ENCODE data around the gene MYL4. TPM values are rescaled to one million over a fixed set of nuclear protein-coding genes. Genes with fewer than 3 reads are reported as not detected.

The MYL4 gene
- total RNA-seq, 1 donor from 2014 or later = 1.1 TPM

DNA sequence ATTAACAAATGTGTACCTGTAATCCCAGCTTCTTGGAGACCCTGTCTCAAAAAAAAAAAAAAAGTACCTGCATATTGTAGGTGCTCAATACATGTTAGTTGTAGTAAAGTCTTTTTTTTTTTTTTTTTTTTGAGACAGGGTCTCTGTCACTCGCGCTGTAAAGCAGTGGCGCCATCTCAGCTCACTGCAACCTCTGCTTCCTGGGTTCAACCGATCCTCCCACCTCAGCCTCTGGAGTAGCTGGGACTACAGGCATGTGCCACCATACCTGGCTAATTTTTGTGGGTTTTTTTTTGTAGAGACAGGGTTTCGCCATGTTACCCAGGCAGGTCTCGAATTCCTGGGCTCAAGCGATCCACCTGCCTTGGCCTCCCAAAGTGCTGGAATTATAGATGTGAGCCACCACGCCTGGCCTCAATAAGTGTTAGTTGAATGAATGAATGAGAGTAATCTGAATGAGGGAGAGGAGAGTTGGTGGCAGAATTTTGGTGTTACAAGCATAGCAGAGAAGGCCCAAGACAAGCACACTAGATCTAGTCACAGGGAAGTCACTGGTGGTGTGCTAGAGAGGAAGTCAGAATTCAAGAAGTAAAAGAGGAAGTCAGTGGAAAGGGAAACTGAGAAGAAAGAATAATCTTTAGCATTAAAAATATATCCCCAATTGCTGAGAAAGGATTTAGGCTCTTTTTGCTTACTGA, 9.4 kb upstream of the MYL4 start:
- Mint-ChIP-seq H3K9me3 (peaks cover 15% of the 10 kb centered on the region), H3K27me3 (ENCODE audit: low read depth) (no peaks in the 10 kb centered on the region), H3K27ac (no peak overlapping the region), H3K4me1 (peaks cover 1% of the 10 kb centered on the region), H3K36me3 (no peaks in the 10 kb centered on the region), H3K4me3 (no peak overlapping the region)
- DNase-seq (ENCODE audit: low spot score in 2 of 2, unreplicated experiment in 2 of 2) = no peak
- TF ChIP-seq, protein P1, sequence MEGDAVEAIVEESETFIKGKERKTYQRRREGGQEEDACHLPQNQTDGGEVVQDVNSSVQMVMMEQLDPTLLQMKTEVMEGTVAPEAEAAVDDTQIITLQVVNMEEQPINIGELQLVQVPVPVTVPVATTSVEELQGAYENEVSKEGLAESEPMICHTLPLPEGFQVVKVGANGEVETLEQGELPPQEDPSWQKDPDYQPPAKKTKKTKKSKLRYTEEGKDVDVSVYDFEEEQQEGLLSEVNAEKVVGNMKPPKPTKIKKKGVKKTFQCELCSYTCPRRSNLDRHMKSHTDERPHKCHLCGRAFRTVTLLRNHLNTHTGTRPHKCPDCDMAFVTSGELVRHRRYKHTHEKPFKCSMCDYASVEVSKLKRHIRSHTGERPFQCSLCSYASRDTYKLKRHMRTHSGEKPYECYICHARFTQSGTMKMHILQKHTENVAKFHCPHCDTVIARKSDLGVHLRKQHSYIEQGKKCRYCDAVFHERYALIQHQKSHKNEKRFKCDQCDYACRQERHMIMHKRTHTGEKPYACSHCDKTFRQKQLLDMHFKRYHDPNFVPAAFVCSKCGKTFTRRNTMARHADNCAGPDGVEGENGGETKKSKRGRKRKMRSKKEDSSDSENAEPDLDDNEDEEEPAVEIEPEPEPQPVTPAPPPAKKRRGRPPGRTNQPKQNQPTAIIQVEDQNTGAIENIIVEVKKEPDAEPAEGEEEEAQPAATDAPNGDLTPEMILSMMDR (IDR thresholded peaks at IDR 0.05; ENCODE audit: unreplicated experiment) = no peak

DNA sequence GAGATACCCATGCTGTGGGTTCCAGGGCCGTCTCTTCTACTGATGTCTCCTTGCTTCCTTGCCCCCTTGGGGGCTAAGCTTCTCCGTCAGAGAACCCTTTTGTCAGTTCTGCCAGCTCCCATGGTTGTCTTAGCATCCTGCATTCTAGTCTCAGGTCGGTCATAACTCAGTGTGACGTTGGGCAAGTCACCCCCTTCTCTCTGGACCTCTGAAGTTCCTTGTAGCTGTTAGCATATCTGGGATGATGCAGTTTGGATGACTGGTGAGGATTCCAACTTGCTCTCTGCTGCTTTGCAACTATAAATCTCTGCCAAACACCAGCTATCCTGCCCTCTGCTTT, 8.9 kb upstream of the MYL4 start:
- peaks cover 15% of the 10 kb centered on the region for H3K9me3 Mint-ChIP-seq
- no peak for DNase-seq (ENCODE audit: low spot score in 2 of 2, unreplicated experiment in 2 of 2)
- peaks cover 7% of the 10 kb centered on the region for H3K4me1 Mint-ChIP-seq
- no peak overlapping the region for H3K27ac Mint-ChIP-seq
- no peaks in the 10 kb centered on the region for H3K36me3 Mint-ChIP-seq
- TF ChIP-seq, protein P1 (IDR thresholded peaks at IDR 0.05; ENCODE audit: unreplicated experiment) = no peak
- no peaks in the 10 kb centered on the region for H3K27me3 Mint-ChIP-seq (ENCODE audit: low read depth)
- no peak overlapping the region for H3K4me3 Mint-ChIP-seq

DNA sequence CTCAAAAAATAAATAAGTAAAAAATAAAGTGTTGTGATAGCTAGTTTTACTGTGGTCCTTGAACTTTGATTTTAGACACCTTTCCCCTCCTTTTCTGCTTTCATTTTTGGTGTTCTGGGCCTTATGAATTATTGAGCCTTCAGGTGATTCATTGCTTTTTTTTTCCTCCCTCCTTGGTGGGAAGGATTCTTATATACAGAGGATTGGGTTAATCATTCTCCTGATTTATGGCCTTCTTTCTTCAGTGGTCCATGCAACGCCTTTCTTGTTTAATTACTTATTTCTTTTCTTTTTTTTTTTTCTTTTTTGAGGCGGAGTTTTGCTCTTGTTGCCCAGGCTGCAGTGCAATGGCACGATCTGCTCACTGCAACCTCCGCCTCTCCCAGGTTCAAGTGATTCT, 8.0 kb upstream of the MYL4 start:
- no peak overlapping the region for H3K27ac Mint-ChIP-seq
- no peak overlapping the region for H3K4me3 Mint-ChIP-seq
- peaks cover 13% of the 10 kb centered on the region for H3K4me1 Mint-ChIP-seq
- H3K9me3 Mint-ChIP-seq = peaks cover 7% of the 10 kb centered on the region
- TF ChIP-seq, protein P1 (IDR thresholded peaks at IDR 0.05; ENCODE audit: unreplicated experiment) = no peak
- no peak for DNase-seq (ENCODE audit: low spot score in 2 of 2, unreplicated experiment in 2 of 2)
- H3K27me3 Mint-ChIP-seq (ENCODE audit: low read depth) = no peaks in the 10 kb centered on the region
- no peaks in the 10 kb centered on the region for H3K36me3 Mint-ChIP-seq

DNA sequence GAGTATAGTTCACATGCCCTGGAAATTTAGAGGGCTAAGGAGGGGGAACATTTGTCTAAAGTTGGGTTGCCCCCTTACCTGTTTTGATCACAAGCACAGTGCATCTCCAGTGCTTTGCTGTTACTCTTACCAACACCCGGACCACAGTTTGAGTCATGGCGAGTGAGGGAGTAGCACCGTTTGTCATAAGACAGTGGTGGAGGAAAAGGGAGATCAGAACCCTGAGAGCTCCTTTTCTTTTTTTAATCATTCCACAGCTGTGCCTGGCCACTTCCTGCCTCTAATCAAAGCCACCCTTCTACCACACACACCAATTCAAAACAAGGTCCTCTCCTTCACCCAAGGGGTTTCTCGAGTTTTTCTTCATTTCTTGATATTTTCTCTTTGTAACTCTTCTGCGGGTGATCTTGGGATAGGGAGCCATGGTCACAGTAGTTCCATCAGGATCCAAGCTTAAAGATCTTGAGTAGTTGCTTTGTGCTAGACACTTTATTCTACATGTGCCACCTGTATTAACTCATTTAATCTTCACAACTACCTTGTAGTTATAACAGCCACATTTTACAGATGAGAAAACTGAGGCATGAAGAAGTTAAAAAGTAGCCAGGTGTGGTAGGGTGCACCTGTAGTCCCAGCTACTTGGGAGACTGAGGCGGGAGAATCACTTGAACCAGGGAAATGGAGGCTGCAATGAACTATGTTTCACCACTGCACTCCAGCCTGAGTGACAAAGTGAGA, 5.0 kb upstream of the MYL4 start:
- Mint-ChIP-seq H3K27ac (no peak overlapping the region), H3K27me3 (ENCODE audit: low read depth) (no peaks in the 10 kb centered on the region), H3K9me3 (peaks cover 7% of the 10 kb centered on the region), H3K36me3 (no peaks in the 10 kb centered on the region), H3K4me1 (peaks cover 13% of the 10 kb centered on the region), H3K4me3 (no peak overlapping the region)
- DNase-seq (ENCODE audit: low spot score in 2 of 2, unreplicated experiment in 2 of 2) = no peak
- TF ChIP-seq, protein P1 (IDR thresholded peaks at IDR 0.05; ENCODE audit: unreplicated experiment) = no peak

DNA sequence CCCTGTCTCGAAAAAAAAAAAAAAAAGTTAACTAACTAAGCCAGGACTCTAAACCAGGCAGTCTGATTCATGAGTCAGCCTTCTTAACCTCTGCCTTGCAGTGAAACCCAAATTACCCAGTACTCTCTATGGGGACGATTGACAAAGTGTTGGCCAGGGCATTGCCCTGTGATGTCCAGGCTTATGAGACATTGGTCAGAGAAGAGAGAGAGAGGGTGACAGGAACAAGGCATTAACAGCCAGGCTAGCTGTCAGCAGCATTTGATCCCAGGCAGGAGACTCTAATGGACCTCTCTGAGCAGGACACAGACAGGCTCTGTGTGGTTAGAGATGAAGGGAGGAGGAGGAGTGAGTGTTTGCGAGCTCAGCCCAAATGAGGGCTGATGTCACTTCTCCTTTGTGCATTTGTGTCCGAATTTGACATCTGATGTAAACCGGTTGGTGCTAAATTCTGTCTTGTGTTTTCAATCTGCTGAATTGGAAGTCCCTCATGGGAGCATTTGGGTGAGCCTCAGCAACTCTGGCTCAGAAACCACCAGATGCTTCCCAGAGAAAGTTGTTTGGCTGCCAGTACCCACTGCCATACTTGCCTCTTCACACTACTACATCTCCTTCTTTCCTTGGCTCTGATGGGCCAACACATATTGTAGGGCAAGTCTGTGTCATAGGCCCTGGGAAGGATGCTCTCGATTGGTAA, 4.3 kb upstream of the MYL4 start:
- TF ChIP-seq, protein P1 (IDR thresholded peaks at IDR 0.05; ENCODE audit: unreplicated experiment) = no peak
- H3K9me3 Mint-ChIP-seq = peaks cover 7% of the 10 kb centered on the region
- H3K4me1 Mint-ChIP-seq = peaks cover 13% of the 10 kb centered on the region
- no peaks in the 10 kb centered on the region for H3K27me3 Mint-ChIP-seq (ENCODE audit: low read depth)
- H3K4me3 Mint-ChIP-seq = no peak overlapping the region
- DNase-seq (ENCODE audit: low spot score in 2 of 2, unreplicated experiment in 2 of 2) = no peak
- H3K27ac Mint-ChIP-seq = peak overlapping the region; percentile 33
- no peaks in the 10 kb centered on the region for H3K36me3 Mint-ChIP-seq
